Activated naive CD4-positive, alpha-beta T cell treated with anti-CD3 and anti-CD28 coated beads, Interleukin-2, amount 10 ng/mL, durations not matched to agents 5 hours and 36 hours (primary cell): ENCODE results near the gene IFI16. TPM values are rescaled to one million over a fixed set of nuclear protein-coding genes. Genes with fewer than 3 reads are reported as not detected.

Experiments
- total RNA-seq, 2 experiments: library from RNA; stranded (reverse); gene quantifications; one replicate each; pipeline ENCODE4 v1.2.3, GENCODE V29; 2021

The IFI16 gene
- total RNA-seq: 100 to 1,000 TPM; 229 to 232 TPM

DNA sequence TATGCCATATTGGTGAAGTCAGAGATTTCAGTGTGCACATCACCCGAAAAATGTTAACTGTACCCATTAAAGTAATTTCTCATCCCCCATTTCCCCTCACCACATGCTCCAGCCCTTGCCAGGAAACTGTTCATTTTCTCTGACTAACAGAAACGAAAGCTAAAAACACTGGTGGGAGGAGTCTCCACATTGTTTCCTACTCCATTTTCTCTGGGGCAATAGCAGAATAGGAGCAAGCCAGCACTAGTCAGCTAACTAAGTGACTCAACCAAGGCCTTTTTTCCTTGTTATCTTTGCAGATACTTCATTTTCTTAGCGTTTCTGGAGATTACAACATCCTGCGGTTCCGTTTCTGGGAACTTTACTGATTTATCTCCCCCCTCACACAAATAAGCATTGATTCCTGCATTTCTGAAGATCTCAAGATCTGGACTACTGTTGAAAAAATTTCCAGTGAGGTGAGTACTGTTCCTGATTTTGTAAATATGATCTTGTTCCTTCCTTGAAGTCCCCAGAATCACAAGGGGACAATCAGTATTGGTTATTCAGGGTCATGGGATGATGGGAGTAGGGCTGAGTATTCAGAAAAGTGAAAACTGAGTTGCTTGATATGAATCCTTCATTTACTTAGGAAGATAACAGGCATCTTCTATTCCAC, at the start of gene IFI16:
IFI16 (plus strand) TSS at position 204 of the 658 bp plus-strand sequence. CDS start 4,774 bp downstream, outside the sequence.

DNA sequence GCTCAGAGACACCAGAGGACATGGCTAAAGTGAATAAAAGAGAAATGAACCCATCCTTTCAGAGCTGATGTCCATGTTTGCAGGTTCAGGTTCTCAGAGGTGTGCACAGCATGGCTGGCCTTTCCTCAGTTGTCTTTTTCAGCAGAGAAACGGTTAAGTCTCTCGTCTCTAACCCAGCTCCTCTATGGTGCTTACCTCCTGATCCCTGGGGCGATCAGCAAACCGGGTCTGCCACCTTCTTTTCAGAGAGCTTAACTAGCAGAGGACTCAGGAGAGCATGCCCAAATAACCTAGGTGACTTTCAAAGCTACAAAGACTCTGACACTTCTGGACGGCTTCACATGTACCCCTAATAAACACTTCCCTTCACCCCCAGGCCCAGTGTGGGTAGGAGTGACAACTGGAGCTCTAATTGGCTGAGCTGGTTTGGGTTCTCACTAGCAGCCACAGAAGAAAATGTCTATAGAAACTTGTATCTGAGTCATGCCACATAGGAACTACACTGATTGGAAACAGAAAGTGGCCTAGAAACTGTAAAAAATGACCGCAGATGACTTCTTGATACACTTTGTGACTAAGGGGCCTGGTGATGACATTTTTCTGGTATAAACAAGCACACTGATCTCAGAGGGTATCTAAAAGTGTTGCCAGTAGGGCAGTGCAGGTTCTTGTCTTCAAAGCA, 66.9 kb downstream of the IFI16 start, which contains the start of gene AIM2:
AIM2 (minus strand) TSS at position 329 of the 682 bp plus-strand sequence. CDS start 3,267 bp downstream, outside the sequence.

Other genes starting within 250 kb of the IFI16 start
- gene OR6N1, start 237.7 kb upstream of the IFI16 start, total RNA-seq: not detected
- gene OR6N2, start 228.7 kb upstream of the IFI16 start, total RNA-seq: not detected
- not detected for gene MNDA, start 178.6 kb upstream of the IFI16 start, total RNA-seq
- gene PYHIN1, start 78.4 kb upstream of the IFI16 start, total RNA-seq: 10 to 100 TPM; 22.1 to 22.9 TPM
- 1 to 10 TPM; 3.4 to 3.6 TPM for gene AIM2, start 66.9 kb downstream of the IFI16 start, total RNA-seq
- not detected for gene CADM3, start 161.7 kb downstream of the IFI16 start, total RNA-seq
- gene ACKR1, start 195.0 kb downstream of the IFI16 start, total RNA-seq: not detected